ENCODE results near the gene CHL1.

- no peak for TF ChIP-seq CTCF (IDR thresholded peaks at IDR 0.05)
- no peak for TF ChIP-seq POLR2A (IDR thresholded peaks at IDR 0.05)
These were observed 127.9 kb downstream of the CHL1 start for GRCh38 chr3:324423-324822.

Measured in gastroesophageal sphincter (tissue), 3 donors.